Subcutaneous abdominal adipose tissue (tissue), 5 donors: ENCODE data around the gene OR10C1.

Experiments used
- H3K27ac ChIP-seq: one replicate; pipeline ENCODE4 v1.7.0; 2013; ENCODE audit warnings: low read depth, mild to moderate bottlenecking, inconsistent platforms, low read length, moderate library complexity
- H3K27me3 ChIP-seq, 5 donors: one replicate each; pipeline ENCODE4 v1.7.0; 2013; ENCODE audit warnings: low read length in 5 of 5, inconsistent platforms in 1 of 5; ENCODE audit not compliant: control insufficient read depth in 5 of 5, insufficient read depth in 4 of 5
- H3K36me3 ChIP-seq, 5 donors: one replicate each; pipeline ENCODE4 v1.7.0; 2013; ENCODE audit warnings: low read length in 5 of 5; ENCODE audit not compliant: control insufficient read depth in 5 of 5, insufficient read depth in 5 of 5
- H3K4me1 ChIP-seq, 5 donors: one replicate each; pipeline ENCODE4 v1.7.0; 2013; ENCODE audit warnings: low read length in 5 of 5, mild to moderate bottlenecking in 3 of 5, moderate library complexity in 1 of 5; ENCODE audit not compliant: control insufficient read depth in 5 of 5, insufficient read depth in 5 of 5
- H3K4me3 ChIP-seq, 5 donors: one replicate each; pipeline ENCODE4 v1.7.0; 2013; ENCODE audit warnings: low read length in 5 of 5, low read depth in 1 of 5
- H3K9ac ChIP-seq, 5 donors: one replicate each; pipeline ENCODE4 v1.7.0; 2013; ENCODE audit warnings: low read length in 5 of 5, mild to moderate bottlenecking in 4 of 5, moderate library complexity in 3 of 5
- H3K9me3 ChIP-seq, 5 donors: one replicate each; pipeline ENCODE4 v1.7.0; 2013; ENCODE audit warnings: low read length in 5 of 5; ENCODE audit not compliant: control insufficient read depth in 5 of 5
- donor health status: healthy.
- donor health status: healthy.
- donor health status: healthy.
- donor health status: healthy.
- donor health status: healthy.

OR10C1 gene

DNA sequence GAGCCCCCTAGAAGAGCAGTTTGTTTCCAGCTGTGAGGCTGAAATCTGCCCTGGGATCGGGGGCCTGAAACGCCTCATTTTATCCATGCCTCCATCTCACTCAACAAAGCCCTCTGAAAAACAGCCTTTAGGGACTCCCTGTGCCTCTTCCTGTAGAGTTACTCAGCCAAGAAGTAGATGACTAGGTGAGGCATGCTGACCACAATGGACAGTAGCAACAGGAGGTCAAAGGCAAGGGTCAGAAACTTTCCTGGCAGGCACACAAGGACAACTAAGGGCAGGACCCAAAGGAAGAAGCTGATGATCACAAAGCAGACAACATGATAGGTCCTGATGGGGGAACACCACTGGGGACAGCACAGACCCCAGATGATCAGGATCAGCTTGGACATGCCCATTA lies 35.9 kb downstream of the OR10C1 start:
- Histone ChIP-seq H3K36me3 (no peaks in the 10 kb centered on the region), H3K27me3 (peaks cover 0 to 6% (median 0%) of the 10 kb centered on the region in 5 donors), H3K9ac (no peak overlapping the region), H3K27ac (no peak overlapping the region), H3K4me3 (no peak overlapping the region), H3K9me3 (peaks cover 0 to 2% (median 0%) of the 10 kb centered on the region in 5 donors), H3K4me1 (no peaks in the 10 kb centered on the region)

DNA sequence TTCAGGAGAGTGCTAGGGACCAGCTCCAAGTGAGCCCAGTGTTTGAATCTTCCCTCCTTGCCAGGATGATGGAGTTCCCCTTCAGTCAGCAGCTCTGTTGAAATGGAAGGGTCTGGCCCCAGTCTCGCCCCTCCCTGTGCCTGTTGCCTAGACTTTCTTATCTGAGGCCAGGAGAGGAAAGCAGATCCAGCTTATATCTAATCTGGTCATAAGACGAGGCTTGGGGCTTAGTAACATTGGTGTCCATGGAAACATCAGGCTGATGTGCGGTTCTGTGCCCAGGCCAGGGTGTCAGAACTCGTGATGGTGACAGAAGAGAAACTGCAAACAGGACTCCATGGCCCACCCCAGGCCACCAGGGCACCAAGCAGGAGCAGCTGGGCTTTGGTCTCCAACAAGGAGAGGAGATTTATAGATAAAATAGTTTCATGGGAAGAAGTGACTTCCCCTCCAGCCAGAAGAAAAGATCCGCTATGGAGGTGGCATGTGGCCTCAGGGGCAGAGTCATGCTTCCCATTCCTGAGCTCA lies 38.9 kb downstream of the OR10C1 start:
- Histone ChIP-seq H3K27ac (no peak overlapping the region), H3K9ac (no peak overlapping the region), H3K9me3 (peaks cover 0 to 2% (median 0%) of the 10 kb centered on the region in 5 donors), H3K4me1 (no peaks in the 10 kb centered on the region), H3K4me3 (no peak overlapping the region), H3K27me3 (peaks cover 0 to 6% (median 0%) of the 10 kb centered on the region in 5 donors), H3K36me3 (no peaks in the 10 kb centered on the region)

DNA sequence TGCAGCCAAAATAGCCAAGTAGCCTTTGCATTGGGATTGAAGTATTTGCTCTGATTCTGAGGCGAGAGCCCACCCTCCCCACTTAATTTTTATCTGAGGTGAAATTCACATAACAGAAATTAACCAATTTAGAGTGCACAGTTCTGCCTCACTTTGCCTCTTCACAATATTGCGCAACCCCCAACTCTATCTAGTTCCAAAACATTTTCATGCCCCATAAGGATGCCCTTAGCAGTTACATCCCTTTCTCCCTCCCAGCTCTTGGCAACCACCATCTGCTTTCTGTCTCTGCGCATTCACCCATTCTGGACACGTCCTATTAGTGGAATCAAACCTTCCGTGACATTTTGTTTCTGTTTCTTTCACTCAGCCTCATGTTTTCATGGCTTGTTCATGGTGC lies 39.6 kb downstream of the OR10C1 start:
- Histone ChIP-seq H3K27me3 (peaks cover 0 to 6% (median 0%) of the 10 kb centered on the region in 5 donors), H3K4me1 (no peaks in the 10 kb centered on the region)

DNA sequence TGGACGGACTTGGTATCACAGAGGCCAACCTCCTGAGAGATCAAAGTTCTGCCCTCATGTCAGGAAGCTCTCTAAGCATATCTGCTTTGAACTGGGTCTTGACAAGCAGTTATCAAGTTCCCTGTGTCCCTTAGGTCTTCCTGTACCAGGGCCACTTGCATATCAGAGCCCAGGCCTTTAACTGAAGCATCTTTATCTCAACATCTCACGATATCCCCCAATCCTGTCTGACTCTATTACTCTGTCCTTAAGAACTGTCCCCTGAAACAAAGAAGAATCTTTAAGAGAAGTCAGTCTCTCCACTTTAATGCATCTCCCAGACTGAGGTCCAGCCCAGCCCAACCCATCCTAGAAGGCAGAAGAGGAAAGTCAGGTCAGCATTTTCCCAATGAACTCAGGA lies 40.5 kb downstream of the OR10C1 start:
- no peak overlapping the region for H3K4me3 ChIP-seq
- H3K9ac ChIP-seq: no peak overlapping the region
- no peaks in the 10 kb centered on the region for H3K9me3 ChIP-seq
- peaks cover 0 to 6% (median 0%) of the 10 kb centered on the region in 5 donors for H3K27me3 ChIP-seq
- no peaks in the 10 kb centered on the region for H3K4me1 ChIP-seq
- H3K36me3 ChIP-seq: no peaks in the 10 kb centered on the region
- no peak overlapping the region for H3K27ac ChIP-seq

More for the DNA sequence above, 39.6 kb downstream of the OR10C1 start:
- H3K36me3 ChIP-seq: no peaks in the 10 kb centered on the region
- no peak overlapping the region for H3K27ac ChIP-seq
- no peak overlapping the region for H3K4me3 ChIP-seq
- no peak overlapping the region for H3K9ac ChIP-seq
- no peaks in the 10 kb centered on the region for H3K9me3 ChIP-seq

DNA sequence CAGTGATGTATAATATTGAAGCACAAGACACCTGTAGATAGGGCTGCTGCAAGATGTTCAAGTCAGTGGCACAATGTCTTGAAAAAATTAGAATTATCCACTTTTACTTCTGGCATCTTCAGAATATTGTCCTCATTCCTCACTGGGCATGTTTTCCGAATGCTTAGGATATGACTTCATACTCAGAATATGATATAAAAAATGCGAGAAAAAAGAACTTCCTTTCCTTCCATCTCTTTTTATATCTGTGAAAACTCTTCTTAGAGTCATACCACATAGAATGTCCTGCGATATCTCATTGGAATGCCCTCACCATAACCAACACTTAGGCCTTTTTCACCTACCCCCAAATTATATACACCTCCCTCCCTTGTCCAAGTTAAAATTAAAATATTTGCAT lies 44.1 kb downstream of the OR10C1 start:
- Histone ChIP-seq H3K4me1 (no peaks in the 10 kb centered on the region), H3K36me3 (no peaks in the 10 kb centered on the region), H3K4me3 (no peak overlapping the region), H3K9ac (no peak overlapping the region), H3K9me3 (no peaks in the 10 kb centered on the region), H3K27me3 (peaks cover 0 to 2% (median 0%) of the 10 kb centered on the region in 5 donors), H3K27ac (no peak overlapping the region)

DNA sequence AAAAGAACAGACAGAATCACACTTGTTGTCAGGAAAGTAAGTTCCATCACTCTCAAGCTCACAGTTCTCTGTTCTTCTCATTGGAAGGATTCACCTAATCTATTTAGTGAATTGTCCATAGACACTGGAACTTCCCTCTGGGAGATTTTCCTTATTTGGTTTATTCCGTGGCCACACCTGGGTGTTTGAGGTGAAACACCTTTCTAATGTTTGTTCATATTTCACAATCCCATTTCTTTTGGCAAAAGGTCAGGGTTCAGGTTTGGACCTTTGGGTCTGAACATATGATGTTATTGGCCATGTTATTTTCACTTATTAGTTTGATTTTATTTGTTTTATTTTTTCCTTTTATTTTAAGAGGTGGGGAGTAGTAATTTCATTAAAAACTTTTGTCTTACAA lies 44.6 kb downstream of the OR10C1 start:
- Histone ChIP-seq H3K9ac (no peak overlapping the region), H3K36me3 (no peaks in the 10 kb centered on the region), H3K4me3 (no peak overlapping the region), H3K27me3 (peaks cover 0 to 2% (median 0%) of the 10 kb centered on the region in 5 donors), H3K27ac (no peak overlapping the region), H3K9me3 (no peaks in the 10 kb centered on the region), H3K4me1 (no peaks in the 10 kb centered on the region)

DNA sequence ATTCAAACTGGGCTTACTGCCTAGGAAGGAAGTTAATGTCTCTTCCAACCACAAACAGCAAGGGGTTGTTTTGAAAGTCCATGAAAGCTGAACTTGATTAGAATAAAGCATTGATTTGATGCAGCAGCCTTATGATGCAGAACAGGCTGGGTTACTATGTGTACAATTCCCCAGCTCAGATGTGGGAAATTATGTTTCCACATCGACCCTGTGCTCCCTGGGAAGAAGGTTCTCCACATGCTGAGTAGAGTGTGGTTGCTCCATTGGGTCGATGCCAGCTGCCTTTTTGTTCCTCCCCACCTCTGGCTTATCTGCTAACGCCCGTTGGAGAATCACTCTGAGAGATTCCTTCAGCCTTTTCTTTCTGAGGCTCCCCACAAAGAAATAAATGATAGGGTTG lies 47.5 kb downstream of the OR10C1 start:
- H3K4me1 ChIP-seq: no peaks in the 10 kb centered on the region
- peaks cover 0 to 2% (median 0%) of the 10 kb centered on the region in 5 donors for H3K27me3 ChIP-seq
- H3K36me3 ChIP-seq: no peaks in the 10 kb centered on the region
- H3K9ac ChIP-seq: no peak overlapping the region
- no peaks in the 10 kb centered on the region for H3K9me3 ChIP-seq
- H3K4me3 ChIP-seq: no peak overlapping the region
- no peak overlapping the region for H3K27ac ChIP-seq

DNA sequence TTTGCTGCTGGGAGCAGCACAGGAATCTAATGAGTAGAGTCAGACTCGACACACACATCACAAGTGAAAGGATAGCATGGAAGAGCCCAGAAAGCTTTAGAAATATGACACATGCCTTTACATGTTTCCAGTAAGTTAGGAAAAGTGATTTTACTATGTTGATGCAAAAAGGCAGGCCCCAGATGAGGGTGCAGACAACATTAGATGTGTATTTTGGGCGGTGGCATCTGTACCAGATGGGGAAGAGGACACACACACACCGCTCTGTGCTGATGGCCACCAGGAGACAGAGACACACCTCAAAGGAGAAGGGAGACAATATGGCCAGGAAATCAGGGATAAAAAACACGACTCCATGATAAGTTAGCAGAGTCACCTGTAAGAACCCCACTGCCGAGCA lies 48.0 kb downstream of the OR10C1 start:
- H3K27ac ChIP-seq: no peak overlapping the region
- H3K9ac ChIP-seq: no peak overlapping the region
- H3K36me3 ChIP-seq: no peaks in the 10 kb centered on the region
- H3K27me3 ChIP-seq: peaks cover 0 to 2% (median 0%) of the 10 kb centered on the region in 5 donors
- no peaks in the 10 kb centered on the region for H3K4me1 ChIP-seq
- no peak overlapping the region for H3K4me3 ChIP-seq
- no peaks in the 10 kb centered on the region for H3K9me3 ChIP-seq

DNA sequence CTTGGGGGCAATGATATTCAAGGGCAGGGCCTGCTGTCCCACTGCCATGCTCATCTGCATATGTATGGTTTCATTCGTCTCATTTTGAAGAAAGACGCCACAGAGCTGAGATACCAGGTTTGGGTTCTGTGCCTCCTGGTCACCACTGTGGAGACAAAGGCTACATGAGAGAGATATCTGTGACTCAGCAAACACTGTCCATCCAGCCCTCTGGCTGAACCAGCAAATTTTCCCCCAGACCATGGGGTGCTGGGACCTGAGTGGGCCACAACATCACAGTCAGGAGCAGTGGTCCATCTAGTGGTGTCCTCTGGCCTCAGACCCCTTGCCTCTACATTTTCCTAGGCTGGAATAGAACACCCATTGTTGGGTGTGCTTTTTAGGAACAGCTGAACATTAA lies 48.6 kb downstream of the OR10C1 start, which contains the start of gene MAS1L:
MAS1L (minus strand) TSS at position 297 of the 400 bp plus-strand sequence; CDS start at position 243, 54 bp downstream.
- H3K27me3 ChIP-seq: peaks cover 0 to 2% (median 0%) of the 10 kb centered on the region in 5 donors
- H3K4me3 ChIP-seq: no peak within 1 kb of the TSS
- H3K9me3 ChIP-seq: no peaks in the 10 kb centered on the region
- H3K36me3 ChIP-seq: no peaks in the 10 kb centered on the region
- H3K4me1 ChIP-seq: no peaks in the 10 kb centered on the region
- H3K9ac ChIP-seq: no peak within 1 kb of the TSS
- no peak within 1 kb of the TSS for H3K27ac ChIP-seq

DNA sequence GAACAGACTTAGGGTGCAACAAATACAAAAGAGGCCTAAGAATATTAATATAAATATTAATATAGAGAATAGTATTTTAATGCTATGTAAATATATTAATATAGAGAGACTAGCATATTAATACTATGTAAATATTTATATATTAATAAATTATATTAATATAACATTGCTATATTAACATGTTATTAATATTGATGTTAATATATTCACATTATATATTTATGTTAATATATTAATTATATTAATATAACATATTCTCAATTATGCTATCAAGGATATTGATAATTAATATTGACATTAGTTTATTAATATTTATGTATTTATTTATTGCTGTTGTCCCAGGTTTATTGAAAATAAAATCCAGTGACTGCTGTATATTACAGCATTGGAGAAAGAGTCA lies 49.8 kb downstream of the OR10C1 start:
- no peak overlapping the region for H3K4me3 ChIP-seq
- no peaks in the 10 kb centered on the region for H3K36me3 ChIP-seq
- peaks cover 0 to 2% (median 0%) of the 10 kb centered on the region in 5 donors for H3K27me3 ChIP-seq
- H3K9me3 ChIP-seq: no peaks in the 10 kb centered on the region
- H3K4me1 ChIP-seq: no peaks in the 10 kb centered on the region
- H3K27ac ChIP-seq: no peak overlapping the region
- no peak overlapping the region for H3K9ac ChIP-seq
